Kidney (tissue), 22 donors: ENCODE results near the gene MARK1. TPM values are rescaled to one million over a fixed set of nuclear protein-coding genes. Genes with fewer than 3 reads are reported as not detected.
A peak's percentile ranks its signal among the peaks of the same experiment; 100 is the strongest.

Experiments used
- DNase-seq, 5 donors: peaks; one replicate each; pipeline ENCODE4 v3.0.0-alpha.2; 2013 to 2020
- FAIRE-seq: peaks from 2 replicates; lab custom pipeline; 2012; peaks lifted over from hg19 to GRCh38; lab: Jason Lieb, UNC
- H3K27ac ChIP-seq, 2 donors: one replicate each; pipeline ENCODE4 v1.7.0; 2013; ENCODE audit warnings: low read depth in 2 of 2, low read length in 2 of 2, inconsistent platforms in 1 of 2
- H3K27me3 ChIP-seq: one replicate; pipeline ENCODE4 v1.7.1; 2013; ENCODE audit warnings: low read length, inconsistent platforms; ENCODE audit not compliant: control insufficient read depth, insufficient read depth
- H3K36me3 ChIP-seq, 3 donors: one replicate each; pipeline versions ENCODE4 v1.7.0 to v1.7.1; 2013; ENCODE audit warnings: low read length in 3 of 3, control low read depth in 1 of 3, inconsistent platforms in 1 of 3; ENCODE audit not compliant: insufficient read depth in 3 of 3, control insufficient read depth in 2 of 3
- H3K4me1 ChIP-seq, 3 donors: one replicate each; pipeline versions ENCODE4 v1.7.0 to v1.7.1; 2013; ENCODE audit warnings: low read length in 3 of 3, inconsistent platforms in 1 of 3, low read depth in 1 of 3; ENCODE audit not compliant: control insufficient read depth in 2 of 3, insufficient read depth in 2 of 3
- H3K4me3 ChIP-seq, 3 donors: one replicate each; pipeline versions ENCODE4 v1.7.0 to v1.8.1; 2013; ENCODE audit warnings: low read length in 3 of 3, control low read depth in 1 of 3, inconsistent platforms in 1 of 3
- H3K9ac ChIP-seq, 3 donors: one replicate each; pipeline versions ENCODE4 v1.7.0 to v1.7.1; 2013; ENCODE audit warnings: low read length in 3 of 3, control low read depth in 1 of 3, inconsistent platforms in 1 of 3
- H3K9me3 ChIP-seq, 3 donors: one replicate each; pipeline versions ENCODE4 v1.7.0 to v1.7.1; 2013; ENCODE audit warnings: low read length in 3 of 3, control low read depth in 1 of 3, inconsistent platforms in 1 of 3; ENCODE audit not compliant: control insufficient read depth in 2 of 3, insufficient read depth in 1 of 3
- CTCF ChIP-seq: IDR thresholded peaks from 3 replicates; pipeline ENCODE4 v1.5.1; 2012; ENCODE audit warnings: mild to moderate bottlenecking, moderate library complexity, borderline replicate concordance; ENCODE audit not compliant: insufficient read depth; ENCODE audit errors: extremely low read depth
- intact Hi-C: fragments of 100-400 bp; cut with DNase I; formaldehyde crosslinking; loops from one replicate; pipeline ENCODE4 v1.11.1; 2022
- long read RNA-seq, 10 donors: library from polyadenylated mRNA in 1 of 10; unstranded in 1 of 10; transcript quantifications; one replicate each; pipeline ENCODE4 v2.0.0 and lab custom pipeline, GENCODE V29; 2021 to 2026
- polyA plus RNA-seq: library from polyadenylated mRNA; stranded (reverse); fragments of 350-450 nt; fragmentation: Illumina TruSeq; extraction: RNeasy Lipid Tissue Mini Kit (QIAGEN cat#74804); gene quantifications from one replicate; pipeline ENCODE4 v1.2.3, GENCODE V29; 2014; ENCODE audit warnings: low read depth, low replicate concordance; ENCODE audit not compliant: insufficient read depth
- total RNA-seq: library from RNA; stranded (reverse); fragmentation: NEBNext Ultra II Directional; extraction: Animal tissue kit (Norgen Biotek cat#: 25700); gene quantifications from one replicate; pipeline ENCODE4 v1.2.1, GENCODE V29; 2021
- donor health status: control.
- donor health status: control.
- donor health status: control.
- donor health status: control.
- donor health status: control.
- donor health status: DM: yes; HTN: yes; CAD: no.
- donor health status: Normal renal cell carcinoma (clear cell type).

Gene MARK1
- 5.3 TPM for total RNA-seq
- 2.6 TPM for polyA plus RNA-seq
- long read RNA-seq, donor 1, result 0 reads
- long read RNA-seq, donor 2, full-length matches to known transcripts, result 2 of 2 reads
- long read RNA-seq, donor 2, partial matches to known transcripts, result 0 of 2 reads
- long read RNA-seq, donor 2, other reads (novel, unspliced or antisense), result 0 of 2 reads
- long read RNA-seq, donor 3, partial matches to known transcripts, result 0 of 1 reads
- long read RNA-seq, donor 3, other reads (novel, unspliced or antisense), result 0 of 1 reads
- long read RNA-seq, donor 4, full-length matches to known transcripts, result 2 of 2 reads
- long read RNA-seq, donor 4, partial matches to known transcripts, result 0 of 2 reads
- long read RNA-seq, donor 4, other reads (novel, unspliced or antisense), result 0 of 2 reads
- long read RNA-seq, donor 5, result 0 reads
- long read RNA-seq, donor 6, result 0 reads
- long read RNA-seq, donor 7, partial matches to known transcripts, result 1 of 3 reads
- long read RNA-seq, donor 7, other reads (novel, unspliced or antisense), result 1 of 3 reads
- long read RNA-seq, donor 8, result 0 reads
- long read RNA-seq, donor 9, partial matches to known transcripts, result 0 of 1 reads
- long read RNA-seq, donor 9, other reads (novel, unspliced or antisense), result 0 of 1 reads
- long read RNA-seq, donor 10, result 0 reads

- TF ChIP-seq CTCF, result no peak
- intact Hi-C loops, result no loop called here
- FAIRE-seq, result no peak
- Histone ChIP-seq H3K9me3 (no peaks in the 10 kb centered on the region), H3K27ac (peak within 1 kb of the TSS; percentile 43 to 69), H3K36me3 (no peaks in the 10 kb centered on the region), H3K9ac (peak within 1 kb of the TSS; percentile 61 to 77 (median 71)), H3K4me1 (peaks cover 0 to 4% (median 3%) of the 10 kb centered on the region in 3 donors), H3K4me3 (peak within 1 kb of the TSS; percentile 68 to 80 (median 74)), H3K27me3 (no peaks in the 10 kb centered on the region)
- peak; percentile 62 to 86 (median 81) for DNase-seq
Measured at GRCh38 chr1:220527908-220528678, at the start of gene MARK1. Gene MARK1 (plus strand): TSS chr1:220528136. CDS start chr1:220528823, 687 bp downstream.

- DNase-seq (no peak), FAIRE-seq (no peak)
- no peak for TF ChIP-seq CTCF
- Histone ChIP-seq H3K4me1 (no peaks in the 10 kb centered on the region), H3K4me3 (no peak overlapping the region), H3K27me3 (no peaks in the 10 kb centered on the region), H3K9me3 (no peaks in the 10 kb centered on the region), H3K9ac (no peak overlapping the region), H3K36me3 (no peaks in the 10 kb centered on the region), H3K27ac (no peak overlapping the region)
- intact Hi-C loops, result no loop called here
Measured at GRCh38 chr1:220483700-220484099, 44.2 kb upstream of the MARK1 start.

GRCh38 chr1:220484135-220484534 is 43.8 kb upstream of the MARK1 start:
- Histone ChIP-seq H3K27ac (no peak overlapping the region), H3K36me3 (no peaks in the 10 kb centered on the region)

More at GRCh38 chr1:220484135-220484534, 43.8 kb upstream of the MARK1 start:
- H3K4me1 ChIP-seq, result no peaks in the 10 kb centered on the region
- no peaks in the 10 kb centered on the region for H3K27me3 ChIP-seq
- DNase-seq (no peak), FAIRE-seq (no peak)
- no peak overlapping the region for H3K4me3 ChIP-seq
- TF ChIP-seq CTCF, result no peak
- no peak overlapping the region for H3K9ac ChIP-seq
- H3K9me3 ChIP-seq, result no peaks in the 10 kb centered on the region
- intact Hi-C loops, result no loop called here
